ENCODE measurements around the gene DPEP3.
"Not testable (repeated sequence)": the region's sequence is repeated elsewhere in the genome, so short reads cannot be mapped to it uniquely, and the experiment has no call there.

The DPEP3 gene

GRCh38 chr16:67993207-67994039, 13.1 kb upstream of the DPEP3 start:
- DNase-seq (ENCODE audit: low spot score), result peak; percentile 80

- no peak for DNase-seq (ENCODE audit: low spot score)
Observed at GRCh38 chr16:67992661-67993206, 12.4 kb upstream of the DPEP3 start.

GRCh38 chr16:67990018-67990386, 9.7 kb upstream of the DPEP3 start:
- DNase-seq (ENCODE audit: low spot score), result no peak

DNA sequence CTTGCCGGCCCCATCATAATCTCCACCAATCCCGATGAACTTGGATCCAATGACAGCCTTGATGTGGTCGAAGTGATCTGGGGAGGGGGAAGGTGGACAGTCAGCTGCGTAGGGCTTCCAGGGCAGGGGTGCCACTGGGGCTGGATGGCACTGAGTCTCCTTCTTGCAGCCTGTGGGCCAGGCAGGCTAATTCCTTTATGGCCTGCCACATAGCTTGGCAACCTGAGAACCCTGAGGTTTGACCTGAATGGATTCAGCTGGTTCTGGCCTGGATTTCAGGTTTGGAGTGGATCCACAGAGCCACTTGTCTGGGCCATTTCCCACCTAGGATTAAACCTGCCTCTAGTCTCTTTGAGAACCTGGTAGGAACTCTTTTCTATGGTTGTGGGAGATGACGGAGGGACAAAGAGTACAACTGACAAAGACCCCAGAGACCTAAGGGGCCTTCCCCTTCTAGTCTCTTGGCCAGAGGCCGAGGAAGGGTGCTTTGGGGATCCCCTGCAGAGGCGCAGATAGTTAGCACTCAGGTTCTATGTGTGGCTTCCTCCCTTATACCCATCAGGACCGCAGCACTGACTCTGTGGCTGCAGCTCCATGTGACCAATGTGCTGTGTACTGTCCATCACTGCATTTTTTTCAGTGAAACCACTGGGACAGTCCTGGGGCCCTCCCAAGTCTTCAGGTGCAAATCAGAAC, 9.2 kb upstream of the DPEP3 start:
- no peak for DNase-seq (ENCODE audit: low spot score)

DNA sequence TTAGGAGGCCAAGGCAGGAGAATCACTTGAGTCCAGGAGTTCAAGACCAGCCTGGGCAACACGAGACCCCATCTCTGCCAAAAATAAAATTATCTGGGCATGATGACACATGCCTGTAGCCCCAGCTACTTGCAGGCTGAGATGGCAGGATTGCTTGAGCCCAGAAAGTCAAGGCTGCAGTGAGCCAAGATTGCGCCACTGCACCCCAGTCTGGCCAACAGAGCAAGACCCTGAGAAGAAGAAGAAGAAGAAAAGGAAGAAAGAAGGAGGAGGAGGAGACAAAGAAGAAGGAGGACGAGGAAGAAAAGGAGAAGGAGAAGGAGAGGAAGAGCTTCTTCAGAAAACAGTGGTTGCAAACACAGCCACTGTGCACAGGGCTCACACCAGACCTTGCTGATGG, 8.4 kb upstream of the DPEP3 start:
- no peak for DNase-seq (ENCODE audit: low spot score)

GRCh38 chr16:67987460-67988160, 7.3 kb upstream of the DPEP3 start:
- no peak for DNase-seq (ENCODE audit: low spot score)

GRCh38 chr16:67986949-67987348, 6.7 kb upstream of the DPEP3 start:
- DNase-seq (ENCODE audit: low spot score), result no peak

GRCh38 chr16:67982011-67982696, 1.9 kb upstream of the DPEP3 start:
- no peak for DNase-seq (ENCODE audit: low spot score)

- no peak for DNase-seq (ENCODE audit: low spot score)
Observed at GRCh38 chr16:67977469-67978227, 2.7 kb downstream of the DPEP3 start.

DNA sequence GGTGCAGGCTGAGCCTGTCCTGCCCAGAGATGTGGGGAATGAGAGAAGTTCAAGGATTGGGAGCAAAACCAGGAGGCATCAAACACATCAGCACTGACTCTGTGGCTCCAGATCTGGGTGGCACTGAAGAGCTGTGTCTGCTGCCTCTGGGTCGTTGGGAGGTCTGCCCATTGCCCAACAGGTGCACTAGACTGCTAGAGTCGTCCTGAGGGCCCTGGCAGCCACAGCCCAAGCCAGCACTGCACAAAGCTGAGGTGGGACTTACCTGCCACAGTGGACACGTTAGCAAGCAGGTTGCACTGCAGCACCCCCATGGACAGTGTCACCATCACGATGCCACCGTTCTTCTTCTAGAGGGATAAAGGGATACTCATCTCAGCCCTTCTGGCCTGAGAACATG, 3.3 kb downstream of the DPEP3 start:
- DNase-seq (ENCODE audit: low spot score), result no peak

DNA sequence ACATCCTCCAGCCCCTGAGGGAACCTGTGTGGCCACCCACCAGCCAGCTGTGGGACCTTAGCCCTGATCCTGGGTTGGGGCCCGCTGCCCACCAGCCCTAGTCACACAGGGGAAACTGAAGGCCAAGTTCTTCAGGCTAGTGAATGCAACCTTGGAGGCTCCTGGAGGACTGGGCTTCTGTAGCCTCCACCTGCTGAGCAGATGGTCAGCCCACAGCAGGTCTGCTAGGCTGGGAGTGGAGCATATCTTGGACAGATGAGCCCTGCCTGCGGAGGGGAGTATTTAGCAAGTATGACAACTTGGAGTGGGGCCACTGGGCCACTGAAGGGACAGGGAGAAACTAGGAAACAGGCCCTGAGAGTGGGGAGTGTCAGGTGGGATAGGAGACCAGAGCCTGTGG, 4.1 kb downstream of the DPEP3 start:
- no peak for DNase-seq (ENCODE audit: low spot score)

DNA sequence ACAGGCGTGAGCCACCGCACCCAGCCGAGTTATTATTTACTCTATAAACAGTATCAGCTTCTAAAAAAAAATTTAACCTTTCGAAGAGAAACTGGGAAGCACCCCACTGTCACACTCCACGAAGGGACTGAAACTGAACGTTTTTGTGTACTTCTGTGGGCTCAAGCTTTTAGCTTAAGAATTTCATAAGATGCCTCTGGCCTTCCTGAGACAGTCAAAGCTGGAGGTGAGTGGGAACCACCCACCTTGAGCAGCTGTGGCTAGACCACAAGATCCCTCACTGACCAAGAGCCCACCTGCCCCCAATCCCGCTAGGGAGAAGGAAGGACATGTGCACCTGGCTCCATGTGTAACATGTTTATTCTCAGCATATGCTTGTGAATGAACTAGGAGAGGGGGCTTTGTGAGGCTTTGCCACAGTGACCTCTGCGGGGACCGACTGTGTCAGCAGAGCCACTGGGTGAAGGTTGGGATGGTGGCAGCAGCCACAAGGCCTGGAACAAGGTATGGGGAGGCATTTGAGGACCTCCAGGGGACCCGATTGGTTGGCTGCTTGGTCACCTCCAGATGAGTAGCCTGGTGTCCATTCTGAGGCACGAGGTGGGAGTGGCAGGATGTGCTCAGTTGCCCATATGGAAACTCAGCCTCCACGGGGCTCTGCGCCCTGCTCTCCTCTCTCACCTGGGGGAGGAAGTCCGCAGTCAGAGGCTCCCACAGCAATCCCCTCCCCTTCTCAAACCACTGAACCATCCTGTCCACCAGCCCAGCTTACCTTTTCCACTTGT, 4.8 kb downstream of the DPEP3 start:
- DNase-seq (ENCODE audit: low spot score), result no peak

GRCh38 chr16:67972285-67972684, 8.0 kb downstream of the DPEP3 start:
- DNase-seq (ENCODE audit: low spot score), result not testable (repeated sequence)

- DNase-seq (ENCODE audit: low spot score), result no peak
Observed at GRCh38 chr16:67971111-67971510, 9.2 kb downstream of the DPEP3 start.

- DNase-seq (ENCODE audit: low spot score), result no peak
Observed at GRCh38 chr16:67969254-67970039, 10.9 kb downstream of the DPEP3 start.

GRCh38 chr16:67968400-67969253, 11.7 kb downstream of the DPEP3 start, which contains the start of gene SLC12A4:
TSS of gene SLC12A4 (minus strand) at chr16:67968637. CDS start at chr16:67968553, 84 bp downstream.
- peak; percentile 93 for DNase-seq (ENCODE audit: low spot score)

DNA sequence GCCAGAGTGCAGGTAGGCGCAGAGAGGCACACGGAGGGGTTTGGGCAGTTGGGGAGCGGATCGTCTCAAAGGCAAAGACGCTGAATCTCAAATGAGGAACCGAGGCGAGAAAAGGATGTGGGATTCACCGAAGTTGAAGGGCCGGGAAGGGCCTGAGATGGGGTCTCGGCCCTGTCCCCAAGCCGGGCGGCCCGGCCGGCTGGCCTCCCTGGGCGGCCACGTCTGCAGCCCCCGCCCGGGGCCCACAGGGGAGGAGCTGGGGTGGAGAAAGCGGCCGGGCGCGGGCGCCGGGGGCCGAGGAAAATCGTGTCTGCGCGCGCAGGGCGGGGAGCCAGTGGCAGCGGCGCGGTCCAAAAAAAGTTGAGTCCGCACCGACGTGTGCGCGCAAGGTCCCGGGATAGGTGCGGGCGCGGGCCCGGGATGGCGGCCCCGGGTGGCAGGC, 12.3 kb downstream of the DPEP3 start:
- DNase-seq (ENCODE audit: low spot score), result peak; percentile 81

DNA sequence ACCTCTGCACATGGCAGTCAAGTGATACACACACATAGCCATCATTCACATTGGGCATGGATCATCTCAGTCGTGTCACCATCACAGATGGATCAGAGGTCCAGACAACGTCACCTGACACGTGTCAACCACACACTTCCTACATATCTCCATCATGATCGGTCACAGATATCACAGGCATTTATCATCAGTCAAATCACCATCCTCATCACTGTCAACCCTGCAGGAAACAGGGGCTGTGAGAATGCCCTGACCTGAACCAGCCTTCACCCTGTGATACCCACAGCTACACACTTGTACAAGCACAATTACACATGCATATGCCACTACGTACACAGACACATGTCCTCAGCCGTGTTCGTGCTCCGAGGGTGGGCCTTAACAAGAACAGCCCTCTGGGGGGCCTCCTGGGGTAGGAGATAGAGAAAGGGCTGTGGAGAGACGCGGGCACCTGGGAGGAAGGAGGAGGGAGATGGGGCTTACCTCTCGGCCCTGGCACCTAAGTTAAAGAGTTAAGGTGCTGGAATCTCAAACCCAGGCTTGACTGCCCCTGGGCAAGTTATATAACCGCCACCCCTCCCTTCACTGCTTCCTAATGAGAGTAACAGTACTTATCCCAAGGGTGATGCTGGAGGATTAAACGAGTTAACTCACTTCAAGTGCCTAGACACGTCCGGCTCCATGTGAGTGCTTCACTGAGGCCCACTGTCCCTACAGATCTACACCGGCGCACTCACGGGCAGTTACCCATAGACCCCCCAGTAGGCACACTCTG, 12.9 kb downstream of the DPEP3 start:
- DNase-seq (ENCODE audit: low spot score), result no peak

Data from left forelimb (tissue), 1 donor.